HG03060 (cell line): Measurements from ENCODE around the gene TRIP12.
"Not testable (repeated sequence)": the region's sequence is repeated elsewhere in the genome, so short reads cannot be mapped to it uniquely, and the experiment has no call there.

Experiments used
- ATAC-seq: cut with Tn5 transposase; IDR thresholded peaks from one replicate; pipeline ENCODE4 v1.9.1; 2021; ENCODE audit warnings: low read depth, moderate number of reproducible peaks; ENCODE audit not compliant: unreplicated experiment

TRIP12 gene

GRCh38 chr2:229779650-229780049, 142.2 kb downstream of the TRIP12 start:
- no peak for ATAC-seq

- no peak for ATAC-seq
Measured at GRCh38 chr2:229777716-229778115, 144.1 kb downstream of the TRIP12 start.

GRCh38 chr2:229775614-229776313, 146.0 kb downstream of the TRIP12 start:
- ATAC-seq, result no peak

- ATAC-seq, result no peak
Measured at GRCh38 chr2:229774237-229774636, 147.6 kb downstream of the TRIP12 start.

- no peak for ATAC-seq
Measured at GRCh38 chr2:229768235-229768634, 153.6 kb downstream of the TRIP12 start.

GRCh38 chr2:229765721-229766120, 156.1 kb downstream of the TRIP12 start:
- ATAC-seq, result no peak

- no peak for ATAC-seq
Measured at GRCh38 chr2:229761663-229762062, 160.1 kb downstream of the TRIP12 start.

GRCh38 chr2:229757462-229757861, 164.3 kb downstream of the TRIP12 start:
- ATAC-seq, result not testable (repeated sequence)

- no peak for ATAC-seq
Measured at GRCh38 chr2:229752970-229753729, 168.7 kb downstream of the TRIP12 start.

GRCh38 chr2:229749779-229750178, 172.0 kb downstream of the TRIP12 start:
- ATAC-seq, result no peak

- ATAC-seq, result no peak
Measured at GRCh38 chr2:229748950-229749349, 172.9 kb downstream of the TRIP12 start.

GRCh38 chr2:229742691-229743090, 179.1 kb downstream of the TRIP12 start:
- ATAC-seq, result not testable (repeated sequence)

GRCh38 chr2:229740279-229740678, 181.5 kb downstream of the TRIP12 start:
- ATAC-seq, result no peak

- no peak for ATAC-seq
Measured at GRCh38 chr2:229738024-229738625, 183.7 kb downstream of the TRIP12 start.

- ATAC-seq, result no peak
Measured at GRCh38 chr2:229734410-229734809, 187.4 kb downstream of the TRIP12 start.

- ATAC-seq, result no peak
Measured at GRCh38 chr2:229733611-229734245, 188.1 kb downstream of the TRIP12 start.

- no peak for ATAC-seq
Measured at GRCh38 chr2:229732897-229733296, 188.9 kb downstream of the TRIP12 start.

GRCh38 chr2:229731916-229732315, 189.9 kb downstream of the TRIP12 start:
- no peak for ATAC-seq

- ATAC-seq, result no peak
Measured at GRCh38 chr2:229731363-229731762, 190.4 kb downstream of the TRIP12 start.

GRCh38 chr2:229728370-229728769, 193.4 kb downstream of the TRIP12 start:
- ATAC-seq, result no peak

- ATAC-seq, result no peak
Measured at GRCh38 chr2:229726643-229727042, 195.2 kb downstream of the TRIP12 start.
